Memory B cell (primary cell): ENCODE measurements around the gene LONP1.

Experiments
- ATAC-seq: fragments of 150-1000 bp; cut with Tn5 transposase; 2 replicates; pipeline ENCODE4 v1.10.0; 2021; ENCODE audit warnings: low read depth, mild to moderate bottlenecking, moderate library complexity
- DNase-seq, 2 donors: peaks; one replicate each; pipeline ENCODE4 v3.0.0; 2022; ENCODE audit warnings: low spot score in 2 of 2
- H3K27ac Mint-ChIP-seq: one replicate; pipeline ENCODE4 v1.8.0; 2022; ENCODE audit warnings: mild to moderate bottlenecking, moderate library complexity, mixed read lengths
- H3K27me3 Mint-ChIP-seq: one replicate; pipeline ENCODE4 v1.8.0; 2022; ENCODE audit warnings: mixed read lengths
- H3K36me3 Mint-ChIP-seq: one replicate; pipeline ENCODE4 v1.8.0; 2022; ENCODE audit warnings: mild to moderate bottlenecking, mixed read lengths
- H3K4me1 Mint-ChIP-seq: one replicate; pipeline ENCODE4 v1.8.0; 2022; ENCODE audit warnings: mixed read lengths
- H3K4me3 Mint-ChIP-seq: one replicate; pipeline ENCODE4 v1.8.0; 2022; ENCODE audit warnings: mild to moderate bottlenecking, moderate library complexity, mixed read lengths
- H3K9me3 Mint-ChIP-seq: one replicate; pipeline ENCODE4 v1.8.0; 2022; ENCODE audit warnings: mixed read lengths

LONP1 gene

DNA sequence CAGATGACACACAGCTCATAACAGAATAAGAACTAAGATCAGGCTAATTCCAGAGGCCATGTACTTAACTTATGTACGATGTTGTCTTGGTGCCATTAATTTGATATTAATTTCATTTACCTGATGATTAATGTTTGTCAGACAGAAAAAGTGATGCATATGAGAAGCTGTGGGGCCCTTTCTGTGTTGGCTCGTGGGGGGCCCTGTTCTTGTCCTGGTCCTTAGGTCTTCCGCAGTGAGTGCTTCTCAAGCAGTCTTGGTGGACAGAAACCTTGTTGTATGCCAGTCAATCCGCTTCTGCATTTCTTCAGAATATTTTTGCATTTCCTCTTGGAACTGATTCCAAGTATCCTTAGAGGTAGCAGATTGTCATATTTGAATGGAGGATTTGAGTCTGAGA lies 76.9 kb downstream of the LONP1 start:
- ATAC-seq (no peak), DNase-seq (no peak)
- Mint-ChIP-seq H3K27me3 (no peaks in the 10 kb centered on the region), H3K36me3 (peaks cover 29% of the 10 kb centered on the region), H3K27ac (no peak overlapping the region), H3K4me1 (peaks cover 20% of the 10 kb centered on the region), H3K9me3 (no peaks in the 10 kb centered on the region), H3K4me3 (no peak overlapping the region)

GRCh38 chr19:5642204-5642603 lies 77.7 kb downstream of the LONP1 start:
- H3K4me1 Mint-ChIP-seq = peaks cover 25% of the 10 kb centered on the region
- H3K27me3 Mint-ChIP-seq = no peaks in the 10 kb centered on the region
- peak overlapping the region; percentile 38 for H3K27ac Mint-ChIP-seq
- H3K9me3 Mint-ChIP-seq = no peaks in the 10 kb centered on the region
- no peak for ATAC-seq
- DNase-seq = no peak
- no peak overlapping the region for H3K4me3 Mint-ChIP-seq
- peaks cover 24% of the 10 kb centered on the region for H3K36me3 Mint-ChIP-seq
